Mesenteric fat pad (tissue), 1 donor: ENCODE results near the gene STAP2. TPM values are rescaled to one million over a fixed set of nuclear protein-coding genes. Genes with fewer than 3 reads are reported as not detected.
A peak's percentile ranks its signal among the peaks of the same experiment; 100 is the strongest.

ENCODE experiments used
- DNase-seq: peaks from one replicate; pipeline ENCODE4 v3.0.0-alpha.2; 2020; ENCODE audit warnings: low spot score
- long read RNA-seq: library from polyadenylated mRNA; unstranded; transcript quantifications from one replicate; pipeline ENCODE4 v2.0.0, GENCODE V29; 2020
- total RNA-seq: library from RNA; stranded (reverse); fragmentation: NEBNext Ultra II Directional; extraction: Animal tissue kit (Norgen Biotek cat#: 25700); gene quantifications from one replicate; pipeline ENCODE4 v1.2.1, GENCODE V29; 2021
- donor health status: DM: yes; HTN: yes; CAD: no.

STAP2 gene, protein sequence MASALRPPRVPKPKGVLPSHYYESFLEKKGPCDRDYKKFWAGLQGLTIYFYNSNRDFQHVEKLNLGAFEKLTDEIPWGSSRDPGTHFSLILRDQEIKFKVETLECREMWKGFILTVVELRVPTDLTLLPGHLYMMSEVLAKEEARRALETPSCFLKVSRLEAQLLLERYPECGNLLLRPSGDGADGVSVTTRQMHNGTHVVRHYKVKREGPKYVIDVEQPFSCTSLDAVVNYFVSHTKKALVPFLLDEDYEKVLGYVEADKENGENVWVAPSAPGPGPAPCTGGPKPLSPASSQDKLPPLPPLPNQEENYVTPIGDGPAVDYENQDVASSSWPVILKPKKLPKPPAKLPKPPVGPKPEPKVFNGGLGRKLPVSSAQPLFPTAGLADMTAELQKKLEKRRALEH
- total RNA-seq = 3.0 TPM
- long read RNA-seq, partial matches to known transcripts = 1 of 9 reads
- long read RNA-seq, other reads (novel, unspliced or antisense) = 3 of 9 reads

- no peak for DNase-seq
Measured at GRCh38 chr19:4338441-4339355, at the start of gene STAP2. STAP2 (minus strand) TSS chr19:4338827; CDS start chr19:4338753, 74 bp downstream.

DNA sequence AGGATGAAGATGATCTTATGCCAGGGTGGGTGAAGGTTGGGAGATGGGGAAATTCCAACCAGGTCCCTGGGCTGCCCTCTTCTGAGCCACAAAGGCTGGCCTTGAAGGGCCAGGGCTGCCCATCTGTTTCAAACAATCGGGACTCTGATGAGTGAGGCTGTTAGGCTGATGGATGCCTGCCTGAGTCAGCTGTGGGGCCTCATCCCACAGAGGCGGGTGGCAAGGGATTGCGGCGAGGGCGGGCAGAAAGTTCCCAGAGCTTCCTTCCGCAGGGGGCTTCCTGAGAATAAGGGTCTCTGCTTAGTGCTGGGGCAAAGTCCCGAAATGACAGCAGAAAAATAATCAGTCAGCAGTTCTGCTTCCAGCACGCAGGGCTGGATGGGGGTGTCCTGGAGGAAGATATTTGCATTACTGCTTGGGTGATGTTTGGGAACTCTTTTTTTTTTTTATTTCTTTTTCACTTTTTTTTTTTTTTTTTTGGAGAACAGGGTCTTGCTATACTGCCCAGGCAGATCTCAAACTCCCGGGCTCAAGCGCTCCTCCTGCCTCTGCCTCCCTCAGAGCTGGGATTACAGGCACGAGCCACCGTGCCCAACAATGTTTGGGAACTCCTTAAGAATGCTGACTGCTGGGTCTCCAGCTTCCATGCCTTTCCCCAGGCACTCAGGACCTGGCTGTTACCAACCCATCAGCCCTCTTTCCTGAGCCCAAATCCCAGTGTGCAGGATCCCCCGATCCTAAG, 47.6 kb upstream of the STAP2 start:
- no peak for DNase-seq

GRCh38 chr19:4385291-4386040, 46.8 kb upstream of the STAP2 start:
- no peak for DNase-seq

GRCh38 chr19:4380254-4380727, 41.7 kb upstream of the STAP2 start:
- DNase-seq = no peak

DNA sequence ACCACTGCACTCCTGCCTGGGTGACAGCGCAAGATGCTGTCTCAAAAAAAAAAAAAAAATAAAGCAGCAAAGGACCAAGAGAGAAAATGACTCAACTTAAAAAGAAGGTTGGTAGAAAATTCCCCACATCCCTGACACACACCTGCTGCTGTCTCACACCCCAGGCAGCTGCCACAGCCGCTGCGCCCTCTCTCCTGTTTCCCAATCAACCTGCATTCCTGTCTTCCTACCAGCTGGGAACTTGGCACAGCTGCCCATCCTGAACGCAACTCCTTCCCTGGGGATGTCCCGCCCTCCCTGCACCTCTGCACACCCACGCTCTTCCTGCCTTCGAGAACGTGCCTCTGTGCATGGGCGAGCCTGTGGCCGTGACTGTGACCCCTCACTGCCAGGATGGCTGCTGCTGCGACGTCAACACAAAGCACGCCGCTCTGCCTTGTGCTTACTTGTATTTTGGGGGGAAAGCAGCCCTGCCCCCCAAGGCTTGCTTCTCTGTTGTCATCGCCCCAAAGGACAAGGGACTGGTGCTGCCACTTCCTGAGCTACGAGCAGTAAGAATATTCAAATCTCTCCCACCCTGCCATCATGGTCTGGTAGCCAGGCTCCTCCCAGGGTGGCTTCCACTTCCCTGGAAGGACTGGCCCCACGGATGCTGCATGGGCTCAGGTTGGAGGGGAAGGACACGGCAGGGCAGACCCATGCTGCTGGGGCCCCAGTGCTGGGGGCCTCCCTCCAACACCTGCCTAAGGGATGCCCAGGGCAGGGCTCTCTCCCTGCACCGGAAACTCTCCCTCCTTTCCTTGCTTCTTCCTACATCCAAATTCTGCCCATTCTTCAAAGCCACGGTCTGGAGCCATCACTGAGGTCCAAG, 41.0 kb upstream of the STAP2 start:
- DNase-seq = no peak

- DNase-seq = no peak
Measured at GRCh38 chr19:4378886-4379285, 40.3 kb upstream of the STAP2 start.

GRCh38 chr19:4376991-4377781, 38.6 kb upstream of the STAP2 start:
- no peak for DNase-seq

- no peak for DNase-seq
Measured at GRCh38 chr19:4376671-4376990, 38.0 kb upstream of the STAP2 start.

DNA sequence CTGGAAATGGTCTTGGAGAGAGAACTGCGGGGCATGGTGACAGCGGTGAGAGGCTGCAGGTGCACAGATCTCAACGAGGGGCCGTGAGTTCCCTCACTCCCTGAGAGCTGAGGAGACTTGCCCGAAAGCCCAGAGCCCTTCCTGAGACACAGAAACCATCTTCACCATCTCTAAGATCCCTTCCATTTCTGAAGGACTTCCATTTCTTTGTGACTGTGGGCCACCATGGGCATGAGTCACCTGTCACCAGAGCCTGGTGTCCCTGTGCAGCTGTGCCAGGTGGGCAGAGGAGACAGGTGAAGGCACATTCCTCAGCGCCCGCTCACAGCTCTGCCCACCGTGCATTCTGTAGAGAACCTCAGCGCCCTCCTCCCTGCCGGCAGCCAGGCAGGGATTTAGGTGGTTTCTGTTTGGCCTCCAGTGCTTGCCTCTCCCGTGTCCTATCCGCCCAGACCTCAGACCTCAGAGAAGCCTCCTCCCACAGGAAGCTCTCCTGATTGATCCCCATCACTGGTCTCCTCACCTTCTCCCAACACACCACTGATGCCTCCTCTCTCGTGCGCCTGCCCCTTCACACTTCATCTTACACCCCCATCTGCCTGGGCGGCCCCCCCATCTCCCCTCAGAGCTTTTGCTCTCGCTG, 37.5 kb upstream of the STAP2 start:
- DNase-seq = no peak

DNA sequence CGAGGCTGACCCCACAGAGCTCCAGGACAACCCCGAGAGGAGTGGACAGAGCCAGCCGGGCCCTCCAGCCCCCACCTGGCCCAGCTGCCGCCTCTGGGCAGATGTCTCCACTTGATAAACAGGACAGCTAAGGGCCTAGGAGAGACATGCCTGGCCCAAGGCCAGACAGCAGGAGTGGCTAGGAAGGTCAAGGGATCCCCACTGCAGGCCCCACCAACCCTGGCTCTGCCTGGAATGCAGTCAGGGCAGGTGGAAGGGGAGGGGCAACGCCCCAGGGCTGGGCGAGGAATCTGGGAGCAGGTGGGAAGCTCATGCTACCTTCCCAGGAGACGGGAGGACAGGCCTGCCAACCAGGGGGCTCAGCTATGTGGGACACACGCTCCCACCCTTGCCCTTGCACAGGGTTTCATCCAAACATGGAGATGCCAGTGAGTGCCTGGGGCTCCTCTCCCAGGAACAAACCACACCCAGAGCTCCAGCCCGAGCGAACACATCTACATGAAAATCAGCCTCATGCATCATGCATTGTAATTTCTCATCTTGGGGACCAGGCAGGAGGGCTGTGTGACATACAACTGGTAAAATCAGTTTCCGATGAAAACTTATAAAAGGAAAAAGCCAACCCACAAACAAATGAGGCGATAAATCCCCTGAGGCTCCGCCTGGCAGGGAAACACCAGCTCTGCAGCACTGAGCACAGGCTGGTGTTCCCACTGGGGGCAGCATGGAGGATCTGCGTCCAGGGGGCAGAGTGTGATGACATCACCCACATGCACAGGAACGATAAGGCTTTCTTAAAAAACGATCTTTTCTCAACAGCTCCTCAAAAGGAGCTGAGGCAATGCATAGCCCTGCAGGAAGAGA, 36.8 kb upstream of the STAP2 start:
- no peak for DNase-seq

DNA sequence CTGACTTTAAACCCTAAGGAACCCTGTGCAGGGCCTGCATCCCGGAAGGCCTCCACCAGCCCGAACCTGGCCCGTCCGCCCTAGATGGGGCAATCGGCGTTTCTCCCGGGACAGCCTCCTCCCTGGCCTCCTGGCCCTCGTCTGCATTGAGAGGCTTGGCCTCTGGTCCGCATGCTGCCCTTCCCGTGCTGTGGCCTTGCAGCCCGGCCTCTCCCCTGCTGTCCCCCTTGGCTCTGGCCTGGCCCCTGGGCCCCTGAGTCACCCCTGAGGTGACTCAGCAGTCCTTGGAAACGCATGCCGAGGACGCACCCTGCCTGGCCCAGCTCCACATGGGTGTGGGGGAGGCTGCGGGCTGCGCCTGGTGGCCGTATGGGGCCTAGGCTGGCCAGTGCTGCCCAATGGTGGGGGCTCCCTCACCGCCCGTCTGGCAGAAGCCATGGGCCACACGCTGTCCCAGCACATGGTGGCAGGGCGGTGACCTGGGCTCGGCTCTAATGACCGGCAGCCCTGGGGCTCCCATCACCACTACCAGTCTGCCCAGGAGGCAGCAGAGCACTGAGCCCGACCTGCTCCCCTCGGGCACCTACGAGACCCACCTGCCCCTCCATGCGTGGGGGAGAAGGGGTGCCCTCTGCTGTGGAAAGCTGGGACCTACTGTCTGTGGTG, 36.0 kb upstream of the STAP2 start:
- peak; percentile 95 for DNase-seq

DNA sequence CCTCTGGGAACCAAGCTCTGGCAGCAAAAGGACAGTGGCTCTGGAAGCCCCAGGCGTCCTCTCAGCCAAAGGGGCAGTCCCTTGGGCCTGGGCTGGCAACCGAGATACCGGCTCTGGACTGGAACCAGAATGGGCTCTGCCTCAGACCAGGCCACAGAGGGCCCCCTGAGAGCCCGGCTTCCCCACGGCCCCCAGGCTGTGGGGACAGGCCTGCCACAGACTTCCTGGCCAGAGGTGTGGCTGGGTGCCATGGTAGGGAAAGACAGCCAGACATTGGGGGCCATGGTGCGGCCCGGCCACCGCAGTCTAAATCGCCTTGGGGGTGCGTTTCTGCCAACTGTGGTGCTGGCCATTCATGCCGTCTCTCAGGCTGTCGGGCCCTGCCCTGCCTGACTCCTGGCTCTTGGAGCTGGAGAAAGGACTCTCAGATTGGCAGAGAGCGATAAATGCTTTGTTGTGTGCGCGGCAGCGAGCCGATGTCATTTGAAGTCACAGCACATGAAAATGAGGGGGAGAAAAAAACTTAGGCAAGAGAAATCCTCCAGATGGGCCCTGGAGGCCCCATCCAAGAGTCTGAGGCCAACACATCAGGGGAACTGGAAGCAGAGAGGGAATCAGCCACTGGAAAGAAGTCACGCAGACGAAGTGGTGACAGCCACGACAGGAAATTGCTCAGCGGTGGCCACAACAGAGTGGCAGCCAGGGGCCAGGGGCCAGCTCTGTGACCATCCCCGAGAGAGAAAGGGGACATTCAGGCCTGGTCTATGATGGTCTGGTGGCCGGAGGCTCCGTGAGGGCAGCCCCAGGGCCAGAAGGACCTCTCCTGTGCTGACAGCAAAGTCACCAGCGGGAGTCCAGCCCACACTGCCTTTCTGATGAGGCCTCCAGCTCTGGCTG, 35.2 kb upstream of the STAP2 start:
- no peak for DNase-seq

GRCh38 chr19:4373013-4373367, 34.4 kb upstream of the STAP2 start:
- no peak for DNase-seq

DNA sequence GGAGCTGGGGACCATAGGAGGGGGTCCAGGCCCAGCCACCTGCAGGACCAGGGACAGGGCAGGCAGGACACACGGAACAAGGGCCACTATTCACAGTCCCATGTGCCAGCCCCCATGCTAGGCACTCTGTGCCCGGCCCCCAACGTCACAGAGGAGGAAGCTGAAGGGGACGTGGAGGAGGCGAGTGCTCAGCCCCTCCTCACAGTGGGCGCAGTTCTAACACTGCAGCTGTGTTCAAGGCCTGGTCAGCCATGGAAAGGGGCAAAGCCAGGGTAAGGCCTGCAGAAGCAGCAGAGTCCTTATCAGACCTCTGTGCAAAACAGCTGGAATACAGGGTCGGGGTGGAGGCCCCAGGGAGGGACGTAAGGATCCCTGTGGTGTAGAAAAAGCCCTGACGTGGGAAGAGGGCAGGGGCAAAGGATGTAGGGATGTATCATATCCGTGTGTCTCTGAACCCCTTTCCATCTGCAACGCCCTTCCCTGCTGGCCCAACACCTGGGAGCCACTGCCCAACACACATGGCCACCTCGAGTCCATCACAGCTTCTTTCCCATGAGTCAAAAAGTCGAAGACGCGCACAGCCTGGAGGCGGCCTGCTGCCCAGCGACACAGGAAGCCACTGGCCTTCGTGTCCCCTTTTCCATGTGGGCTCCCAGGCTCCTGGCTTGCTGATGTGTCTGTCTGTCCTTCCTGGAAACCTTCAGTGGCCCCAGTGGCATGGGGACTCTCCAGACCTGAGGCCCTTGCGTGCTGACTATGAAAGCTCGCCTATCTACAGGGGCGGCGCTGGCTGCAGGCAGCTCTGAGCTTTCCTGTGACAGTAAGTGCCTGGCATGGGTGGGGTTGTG, 33.8 kb upstream of the STAP2 start:
- no peak for DNase-seq
